ENCODE results near the gene ZSWIM8.

DNA sequence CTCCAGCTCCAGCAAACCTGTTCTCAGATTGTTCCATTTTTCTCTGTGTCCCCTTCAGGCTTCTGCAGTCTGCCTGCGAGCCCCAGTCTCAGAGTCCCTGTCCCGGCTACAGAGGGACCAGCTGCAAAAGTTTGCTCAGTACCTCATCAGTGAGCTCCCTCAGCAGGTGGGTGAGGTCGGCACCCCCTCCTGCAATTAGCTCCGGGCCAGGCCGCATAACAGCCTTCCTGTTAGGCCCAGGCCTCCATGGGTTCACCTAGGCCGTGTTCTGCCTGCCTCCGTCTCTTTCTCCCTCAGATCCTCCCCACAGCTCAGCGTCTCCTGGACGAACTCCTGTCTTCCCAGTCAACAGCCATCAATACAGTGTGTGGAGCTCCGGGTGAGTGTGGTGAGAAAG is 4.3 kb downstream of the ZSWIM8 start:
- TF ChIP-seq CTCF (IDR thresholded peaks at IDR 0.05) (no peak), EZH2 (IDR thresholded peaks at IDR 0.05; ENCODE audit: borderline replicate concordance, insufficient read depth, low read depth, low read length, poor library complexity, severe bottlenecking) (no peak)

All from B cell (primary cell).